Astrocyte of the cerebellum (primary cell): Measurements from ENCODE around the gene PITPNC1.
"Not testable (repeated sequence)": the region's sequence is repeated elsewhere in the genome, so short reads cannot be mapped to it uniquely, and the experiment has no call there.

Experiments
- DNase-seq: peaks from one replicate; pipeline ENCODE4 v3.0.0-alpha.2; 2011; ENCODE audit warnings: low read depth
- H3K4me3 ChIP-seq: 2 replicates; pipeline ENCODE4 v1.5.1; 2011; ENCODE audit warnings: mild to moderate bottlenecking, low read depth, low read length, moderate library complexity
- CTCF ChIP-seq: IDR thresholded peaks from 2 replicates; pipeline ENCODE4 v1.5.1; 2012; ENCODE audit warnings: low read length, low read depth, moderate library complexity, mild to moderate bottlenecking; ENCODE audit errors: missing control alignments
- in situ Hi-C: cut with HindIII; loops from 2 replicates; pipeline ENCODE4 v1.10.0; 2017; ENCODE audit warnings: low sequenced_read_pairs

Gene PITPNC1

GRCh38 chr17:67620636-67621035 lies 243.6 kb downstream of the PITPNC1 start:
- TF ChIP-seq CTCF = no peak
- no peak for DNase-seq
- no peak overlapping the region for H3K4me3 ChIP-seq
- in situ Hi-C loops = no loop called here

- no peak overlapping the region for H3K4me3 ChIP-seq
- in situ Hi-C loops = no loop called here
- TF ChIP-seq CTCF = no peak
- no peak for DNase-seq
Observed at GRCh38 chr17:67623767-67624166, 246.7 kb downstream of the PITPNC1 start.

- H3K4me3 ChIP-seq = no peak overlapping the region
- in situ Hi-C loops = no loop called here
- no peak for TF ChIP-seq CTCF
Observed at GRCh38 chr17:67624886-67625656, 248.0 kb downstream of the PITPNC1 start.

GRCh38 chr17:67625971-67626370 lies 248.9 kb downstream of the PITPNC1 start:
- no peak for TF ChIP-seq CTCF
- in situ Hi-C loops = no loop called here
- no peak overlapping the region for H3K4me3 ChIP-seq
- no peak for DNase-seq

More at GRCh38 chr17:67624886-67625656, 248.0 kb downstream of the PITPNC1 start:
- DNase-seq = no peak

- no peak for DNase-seq
- peak; percentile 43 for TF ChIP-seq CTCF
- in situ Hi-C loops = no loop called here
Observed at GRCh38 chr17:67628580-67629013, 251.5 kb downstream of the PITPNC1 start.

GRCh38 chr17:67629971-67630320 lies 252.9 kb downstream of the PITPNC1 start:
- in situ Hi-C loops = no loop called here
- no peak overlapping the region for H3K4me3 ChIP-seq
- DNase-seq = peak; percentile 48
- TF ChIP-seq CTCF = peak; percentile 65

More at GRCh38 chr17:67628580-67629013, 251.5 kb downstream of the PITPNC1 start:
- no peak overlapping the region for H3K4me3 ChIP-seq

- in situ Hi-C loops, DNase-seq, H3K4me3 ChIP-seq: not testable (repeated sequence)
Observed at GRCh38 chr17:67630836-67631235, 253.8 kb downstream of the PITPNC1 start.
